Activated T-cell treated with anti-CD3 and anti-CD28 coated beads, Interleukin-2, amount 50 U/mL, for 1 hour (primary cell): ENCODE measurements around the gene SNAPC5.
"Not testable (repeated sequence)": the region's sequence is repeated elsewhere in the genome, so short reads cannot be mapped to it uniquely, and the experiment has no call there.

Experiments used
- DNase-seq: peaks from one replicate; pipeline ENCODE4 v3.0.0-alpha.2; 2020

Gene SNAPC5

GRCh38 chr15:66497502-66498455, at the start of gene SNAPC5:
SNAPC5 (minus strand) TSS chr15:66497762; CDS start chr15:66497731, 31 bp downstream.
- peak; percentile 98 for DNase-seq

DNA sequence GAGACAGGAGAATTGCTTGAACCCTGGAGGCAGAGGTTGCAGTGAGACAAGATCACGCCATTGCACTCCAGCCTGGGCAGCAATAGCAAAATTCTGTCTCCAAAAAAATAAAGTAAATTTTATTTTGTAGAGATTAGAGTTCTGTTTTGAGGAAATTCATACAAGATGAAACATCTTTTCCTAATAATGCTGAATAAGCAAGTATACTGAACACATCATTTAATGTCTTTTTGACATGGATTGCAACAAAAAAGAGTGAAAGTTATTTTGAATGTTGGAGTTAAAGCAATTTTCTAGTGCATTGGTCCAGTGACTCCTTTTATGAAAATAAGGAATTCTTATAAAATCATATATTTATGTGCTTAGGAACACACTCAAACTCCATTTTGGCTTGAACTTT, 47.7 kb upstream of the SNAPC5 start:
- DNase-seq, result no peak

- no peak for DNase-seq
Observed at GRCh38 chr15:66542896-66543295, 45.3 kb upstream of the SNAPC5 start.

DNA sequence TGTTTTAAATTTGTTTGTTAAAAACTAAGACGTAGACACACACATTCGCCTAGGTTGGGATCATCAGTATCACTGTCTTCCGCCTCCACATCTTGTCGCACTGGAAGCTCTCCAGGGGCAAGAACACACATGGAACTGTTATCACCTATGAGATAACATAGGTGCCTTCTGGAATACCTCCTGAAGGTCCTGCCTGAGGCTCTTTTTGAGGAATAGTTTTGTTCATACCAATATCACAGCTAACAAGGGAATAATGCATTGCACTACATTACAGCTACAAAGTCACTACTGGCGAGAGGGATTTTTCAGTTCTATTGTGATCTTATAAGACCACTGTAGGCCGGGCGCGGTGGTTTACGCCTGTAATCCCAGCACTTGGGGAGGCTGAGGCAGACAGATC, 37.5 kb upstream of the SNAPC5 start:
- DNase-seq, result no peak

GRCh38 chr15:66524838-66525237, 27.3 kb upstream of the SNAPC5 start:
- no peak for DNase-seq

DNA sequence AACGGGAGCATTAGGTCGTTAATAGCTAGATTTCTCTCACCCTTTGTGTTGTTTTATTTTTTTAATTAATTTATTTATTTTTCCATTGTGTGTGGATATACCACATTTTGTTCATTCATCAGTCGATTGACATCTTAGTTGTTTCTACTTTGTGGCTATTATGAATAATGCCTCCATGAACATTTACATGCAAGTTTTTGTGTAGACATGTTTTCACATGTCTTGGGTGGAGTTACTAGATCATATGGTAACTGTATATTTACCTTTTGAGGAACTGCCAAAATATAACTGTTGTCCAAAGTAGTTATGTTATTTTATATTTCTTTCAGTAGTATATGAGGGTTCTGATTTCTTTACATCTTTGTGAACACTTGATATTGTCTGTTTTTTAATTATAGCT, 26.4 kb upstream of the SNAPC5 start:
- no peak for DNase-seq

DNA sequence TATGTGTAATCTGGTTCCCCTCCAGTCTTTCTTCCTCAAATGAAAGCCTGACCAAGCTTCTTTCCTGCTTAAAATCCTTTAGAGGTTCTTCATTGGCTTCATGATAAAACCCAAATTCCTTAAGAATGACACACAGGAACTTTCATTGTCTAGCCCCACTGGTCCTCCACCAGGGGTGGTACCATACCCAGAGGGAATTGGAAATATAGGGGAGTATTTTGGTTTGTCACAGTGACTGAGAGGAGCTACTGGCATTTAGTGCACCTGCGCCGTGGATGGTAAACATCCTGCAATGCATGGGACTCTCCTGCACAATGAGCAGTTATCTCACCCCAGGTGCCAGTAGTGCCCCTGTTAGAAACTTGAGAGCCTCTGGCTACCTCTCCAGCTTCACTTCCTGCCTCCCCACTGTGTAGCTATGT, 18.4 kb upstream of the SNAPC5 start:
- no peak for DNase-seq

- DNase-seq, result no peak
Observed at GRCh38 chr15:66514586-66514985, 17.0 kb upstream of the SNAPC5 start.

GRCh38 chr15:66508293-66508883, 10.8 kb upstream of the SNAPC5 start:
- DNase-seq, result no peak

- no peak for DNase-seq
Observed at GRCh38 chr15:66505818-66506217, 8.3 kb upstream of the SNAPC5 start.

- no peak for DNase-seq
Observed at GRCh38 chr15:66505430-66505811, 7.9 kb upstream of the SNAPC5 start.

GRCh38 chr15:66504563-66505429, 7.2 kb upstream of the SNAPC5 start, which contains the start of the genes RPL4 and ZWILCH:
RPL4 (minus strand) TSS chr15:66504855; CDS start chr15:66504790, 65 bp downstream.
ZWILCH (plus strand) TSS chr15:66505326; CDS start chr15:66505339, 13 bp downstream.
- DNase-seq, result peak; percentile 82

- no peak for DNase-seq
Observed at GRCh38 chr15:66503780-66504562, 6.4 kb upstream of the SNAPC5 start.

GRCh38 chr15:66503041-66503648, 5.6 kb upstream of the SNAPC5 start:
- DNase-seq, result not testable (repeated sequence)

DNA sequence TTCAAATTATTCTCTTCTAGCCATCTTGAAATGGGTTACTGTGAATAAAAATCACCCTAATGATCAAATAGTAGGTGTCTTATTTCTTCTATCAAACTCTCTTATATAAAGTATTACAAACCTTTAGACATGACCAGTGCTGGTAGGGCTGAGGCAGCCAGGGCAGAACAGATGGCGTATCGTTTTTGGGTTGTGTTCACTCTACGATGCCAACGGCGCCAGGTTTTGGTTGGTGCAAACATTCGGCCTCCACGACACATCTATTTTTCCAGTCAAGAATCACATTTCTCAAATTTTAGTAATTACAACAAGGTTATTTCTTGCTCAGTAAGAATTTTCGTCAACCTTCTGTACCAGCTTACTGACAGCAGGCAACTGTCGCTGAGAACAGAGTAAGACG, 4.9 kb upstream of the SNAPC5 start:
- no peak for DNase-seq

DNA sequence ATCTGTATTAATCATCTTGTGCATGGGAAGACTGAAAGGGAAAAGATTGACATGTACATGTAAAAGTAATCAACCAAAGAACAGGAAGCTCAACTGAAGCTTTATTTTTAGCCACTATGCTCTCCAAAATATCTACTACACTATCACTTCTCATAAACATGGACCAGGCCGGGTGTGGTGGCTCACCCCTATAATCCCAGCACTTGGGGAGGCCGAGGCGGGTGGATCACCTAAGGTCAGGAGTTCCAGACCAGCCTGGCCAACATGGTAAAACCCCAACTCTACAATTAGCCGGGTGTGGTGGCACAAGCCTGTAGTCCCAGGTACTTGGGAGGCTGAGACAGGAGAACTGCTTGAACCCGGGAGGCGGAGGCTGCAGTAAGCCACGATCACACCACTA, 2.8 kb upstream of the SNAPC5 start:
- not testable (repeated sequence) for DNase-seq

GRCh38 chr15:66498501-66499386, 1.2 kb upstream of the SNAPC5 start:
- no peak for DNase-seq

- no peak for DNase-seq
Observed at GRCh38 chr15:66496951-66497501, 536 bp downstream of the SNAPC5 start.

GRCh38 chr15:66494262-66494661, 3.3 kb downstream of the SNAPC5 start:
- DNase-seq, result no peak

DNA sequence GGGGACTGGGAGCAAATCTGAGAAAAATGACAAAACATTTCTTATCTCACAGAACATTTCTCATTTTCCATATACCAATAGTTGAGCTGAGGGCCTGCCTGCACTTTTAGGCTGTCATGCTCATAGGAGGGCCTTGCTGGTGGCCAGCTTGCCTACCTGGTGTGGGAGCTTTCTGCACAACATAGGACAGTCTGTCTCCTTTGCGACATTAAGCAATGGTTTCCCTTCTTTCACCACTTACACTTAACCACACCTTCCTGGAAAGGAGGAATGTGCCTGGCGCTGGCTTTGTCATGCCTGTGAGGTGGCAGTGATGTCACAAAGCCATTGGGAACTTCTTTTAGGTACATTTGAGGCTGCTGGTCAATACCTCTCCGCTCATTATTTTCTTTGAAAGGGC, 5.7 kb downstream of the SNAPC5 start:
- DNase-seq, result no peak
